Measurements from ENCODE around the gene SMIM22. TPM values are rescaled to one million over a fixed set of nuclear protein-coding genes. Genes with fewer than 3 reads are reported as not detected.

Gene SMIM22
- total RNA-seq, 2 experiments from 2014 or later, result not detected

DNA sequence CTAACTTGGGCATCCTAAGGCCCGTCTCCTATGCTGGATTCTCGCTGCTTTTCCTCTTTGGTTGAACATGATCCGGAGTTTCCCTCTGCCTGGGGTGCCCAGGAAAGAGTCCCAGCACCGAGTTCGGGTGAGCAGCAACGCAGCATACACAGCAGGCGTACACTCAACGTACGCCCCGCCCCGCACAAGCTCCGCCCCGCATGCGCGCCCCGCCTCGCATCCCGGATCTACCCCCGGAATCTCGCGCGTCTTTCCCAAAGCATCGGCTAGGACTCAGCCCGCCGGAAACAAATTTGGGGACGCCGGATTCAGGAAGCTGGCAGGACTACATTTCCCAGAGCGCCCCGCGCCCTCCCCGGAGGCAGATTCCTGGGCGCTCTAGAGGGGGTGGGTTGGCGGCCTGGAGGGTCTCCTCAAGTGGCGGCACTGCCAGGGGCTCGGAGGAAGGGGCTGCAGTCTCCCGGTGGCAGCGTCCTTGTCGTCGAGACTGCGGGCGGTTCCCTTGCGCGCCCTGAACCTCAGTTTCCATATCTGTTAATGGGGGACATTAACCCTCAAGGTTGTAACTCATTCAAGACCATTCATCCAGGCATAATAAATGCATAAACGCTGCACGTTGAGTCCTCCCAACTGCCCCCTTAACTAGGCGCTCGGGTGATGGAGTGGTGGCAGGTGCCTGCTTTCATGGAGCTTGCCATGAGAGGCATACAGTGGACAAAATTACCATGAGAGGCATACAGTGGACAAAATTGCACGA lies 26.4 kb upstream of the SMIM22 start:
- ChIA-PET CTCF (no interaction called here), POLR2A (interaction anchor here (0.7 to 1.7 kb wide), 5 partner anchors 9 to 35 kb away, joined by 3 to 7 read pairs (median 4); partner anchors contain the start of genes ANKS3 and SMIM22)
- peak; percentile 88 for ATAC-seq
- no peaks in the 10 kb centered on the region for H3K9me3 Mint-ChIP-seq
- TF ChIP-seq, protein P1, sequence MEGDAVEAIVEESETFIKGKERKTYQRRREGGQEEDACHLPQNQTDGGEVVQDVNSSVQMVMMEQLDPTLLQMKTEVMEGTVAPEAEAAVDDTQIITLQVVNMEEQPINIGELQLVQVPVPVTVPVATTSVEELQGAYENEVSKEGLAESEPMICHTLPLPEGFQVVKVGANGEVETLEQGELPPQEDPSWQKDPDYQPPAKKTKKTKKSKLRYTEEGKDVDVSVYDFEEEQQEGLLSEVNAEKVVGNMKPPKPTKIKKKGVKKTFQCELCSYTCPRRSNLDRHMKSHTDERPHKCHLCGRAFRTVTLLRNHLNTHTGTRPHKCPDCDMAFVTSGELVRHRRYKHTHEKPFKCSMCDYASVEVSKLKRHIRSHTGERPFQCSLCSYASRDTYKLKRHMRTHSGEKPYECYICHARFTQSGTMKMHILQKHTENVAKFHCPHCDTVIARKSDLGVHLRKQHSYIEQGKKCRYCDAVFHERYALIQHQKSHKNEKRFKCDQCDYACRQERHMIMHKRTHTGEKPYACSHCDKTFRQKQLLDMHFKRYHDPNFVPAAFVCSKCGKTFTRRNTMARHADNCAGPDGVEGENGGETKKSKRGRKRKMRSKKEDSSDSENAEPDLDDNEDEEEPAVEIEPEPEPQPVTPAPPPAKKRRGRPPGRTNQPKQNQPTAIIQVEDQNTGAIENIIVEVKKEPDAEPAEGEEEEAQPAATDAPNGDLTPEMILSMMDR (IDR thresholded peaks at IDR 0.05), result no peak
- H3K4me3 Mint-ChIP-seq, result peak overlapping the region; percentile 90
- intact Hi-C loops (cut with micrococcal nuclease), result loop anchor here (10.0 kb wide), 1 partner anchor 76 kb away; the partner anchor contains the start of genes GLYR1 and UBN1
- no peaks in the 10 kb centered on the region for H3K27me3 Mint-ChIP-seq
- H3K36me3 Mint-ChIP-seq (ENCODE audit: low read depth), result peaks cover 2% of the 10 kb centered on the region
- peaks cover 30% of the 10 kb centered on the region for H3K4me1 Mint-ChIP-seq (ENCODE audit: low read depth)
- peak overlapping the region; percentile 96 for H3K27ac Mint-ChIP-seq
- peak; percentile 92 for DNase-seq

DNA sequence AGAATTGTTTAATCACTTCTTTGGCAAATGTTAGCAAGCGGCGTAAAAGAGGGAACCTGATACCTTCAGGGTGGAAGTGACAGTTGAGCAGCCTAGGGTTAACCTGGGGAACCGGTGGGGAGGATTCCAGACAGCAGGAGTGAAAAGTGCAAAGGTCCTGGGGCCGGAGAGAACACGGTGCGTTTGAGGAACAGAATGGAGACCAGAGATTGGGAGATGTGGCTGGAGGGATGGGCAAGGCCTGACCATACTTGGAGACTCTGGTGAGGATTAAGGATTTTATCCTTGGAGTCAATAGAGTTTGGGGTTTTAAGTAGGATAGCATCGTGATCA lies 25.9 kb upstream of the SMIM22 start:
- Mint-ChIP-seq H3K27me3 (no peaks in the 10 kb centered on the region), H3K9me3 (no peaks in the 10 kb centered on the region), H3K4me1 (ENCODE audit: low read depth) (peaks cover 30% of the 10 kb centered on the region), H3K27ac (peak overlapping the region; percentile 15), H3K36me3 (ENCODE audit: low read depth) (peaks cover 2% of the 10 kb centered on the region), H3K4me3 (peak overlapping the region; percentile 90)
- TF ChIP-seq, protein P1 (IDR thresholded peaks at IDR 0.05), result no peak
- DNase-seq (no peak), ATAC-seq (no peak)
- POLR2A ChIA-PET, result interaction anchor here (1.0 to 1.7 kb wide), 3 partner anchors 17 to 36 kb away, joined by 3 to 7 read pairs (median 4); partner anchors contain the start of gene ANKS3
- CTCF ChIA-PET, result interaction anchor here (0.8 kb wide), 1 partner anchor 187 kb away, joined by 4 read pairs; no protein-coding TSS in a partner anchor
- intact Hi-C loops (cut with micrococcal nuclease), result loop anchor here (10.0 kb wide), 1 partner anchor 76 kb away; the partner anchor contains the start of genes GLYR1 and UBN1

DNA sequence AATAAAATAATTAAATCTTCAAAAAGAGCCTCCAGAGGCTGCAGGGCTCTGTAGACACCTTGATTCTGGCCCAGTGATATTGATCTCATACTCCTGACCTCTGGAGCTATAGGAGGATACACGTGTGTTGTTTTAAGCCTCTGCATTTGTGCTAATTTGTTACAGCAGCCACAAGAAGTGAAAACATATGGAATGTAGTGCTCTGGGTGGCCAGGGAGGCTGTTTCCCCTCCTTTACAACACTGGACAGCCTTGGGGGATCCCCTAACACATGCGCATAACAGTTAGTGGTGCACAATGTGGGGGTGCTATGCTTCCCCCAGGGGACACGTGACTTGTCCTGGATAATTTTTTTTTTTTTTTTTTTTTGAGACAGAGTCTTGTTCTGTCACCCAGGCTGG lies 23.5 kb upstream of the SMIM22 start:
- no peak overlapping the region for H3K27ac Mint-ChIP-seq
- TF ChIP-seq, protein P1 (IDR thresholded peaks at IDR 0.05), result no peak
- no peaks in the 10 kb centered on the region for H3K27me3 Mint-ChIP-seq
- intact Hi-C loops (cut with micrococcal nuclease), result no loop called here
- no peak overlapping the region for H3K4me3 Mint-ChIP-seq
- H3K36me3 Mint-ChIP-seq (ENCODE audit: low read depth), result no peaks in the 10 kb centered on the region
- peaks cover 15% of the 10 kb centered on the region for H3K4me1 Mint-ChIP-seq (ENCODE audit: low read depth)
- ATAC-seq (no peak), DNase-seq (no peak)
- CTCF ChIA-PET, result no interaction called here
- POLR2A ChIA-PET, result interaction anchor here (1.4 kb wide), 1 partner anchor 17 kb away, joined by 4 read pairs; the partner anchor contains the start of gene SEPTIN12
- no peaks in the 10 kb centered on the region for H3K9me3 Mint-ChIP-seq

DNA sequence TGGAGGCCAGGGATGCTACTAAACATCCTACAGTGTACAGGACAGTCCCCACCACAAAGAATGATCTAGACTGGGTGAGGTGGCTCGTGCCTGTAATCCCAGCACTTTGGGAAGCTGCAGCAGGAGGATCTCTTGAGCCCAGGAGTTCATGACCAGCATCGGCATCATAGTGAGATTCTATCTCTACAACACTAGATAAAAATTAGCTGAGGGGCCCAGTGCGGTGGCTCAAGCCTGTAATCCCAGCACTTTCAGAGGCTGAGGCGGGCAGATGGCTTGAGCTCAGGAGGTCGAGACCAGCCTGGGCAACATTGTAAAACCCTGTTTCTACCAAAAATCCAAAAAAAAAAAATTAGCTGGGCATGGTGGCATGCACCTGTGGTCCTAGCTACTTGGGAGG lies 22.8 kb upstream of the SMIM22 start:
- Mint-ChIP-seq H3K4me3 (no peak overlapping the region), H3K36me3 (ENCODE audit: low read depth) (no peaks in the 10 kb centered on the region), H3K27me3 (no peaks in the 10 kb centered on the region), H3K27ac (no peak overlapping the region), H3K4me1 (ENCODE audit: low read depth) (peaks cover 13% of the 10 kb centered on the region), H3K9me3 (no peaks in the 10 kb centered on the region)
- no peak for DNase-seq
- intact Hi-C loops (cut with micrococcal nuclease), result no loop called here
- TF ChIP-seq, protein P1 (IDR thresholded peaks at IDR 0.05), result no peak
- ChIA-PET POLR2A (no interaction called here), CTCF (no interaction called here)
- no peak for ATAC-seq

DNA sequence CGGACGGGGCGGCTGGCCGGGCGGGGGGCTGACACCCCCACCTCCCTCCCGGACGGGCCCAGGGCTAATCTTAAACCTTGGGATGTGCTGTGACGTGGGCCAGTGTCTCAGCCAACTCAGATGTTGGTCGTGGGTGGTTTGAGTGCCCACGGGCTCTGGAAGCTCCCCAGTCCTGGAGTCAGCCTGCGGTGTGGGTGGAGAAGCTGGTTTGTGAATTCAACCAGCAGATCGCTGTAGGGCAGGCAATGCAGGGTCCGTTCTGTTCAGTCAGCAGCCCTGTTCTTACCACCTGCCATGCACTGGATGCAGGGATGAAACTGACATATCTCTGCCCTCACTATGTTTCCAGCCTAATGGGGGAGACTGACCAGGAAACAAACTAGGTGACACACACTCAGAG lies 20.2 kb upstream of the SMIM22 start:
- no peak for DNase-seq
- POLR2A ChIA-PET, result no interaction called here
- TF ChIP-seq, protein P1 (IDR thresholded peaks at IDR 0.05), result no peak

More for the DNA sequence above, 20.2 kb upstream of the SMIM22 start:
- Mint-ChIP-seq H3K27me3 (no peaks in the 10 kb centered on the region), H3K27ac (no peak overlapping the region), H3K9me3 (no peaks in the 10 kb centered on the region), H3K4me3 (no peak overlapping the region), H3K4me1 (ENCODE audit: low read depth) (no peaks in the 10 kb centered on the region), H3K36me3 (ENCODE audit: low read depth) (no peaks in the 10 kb centered on the region)
- ATAC-seq, result no peak
- CTCF ChIA-PET, result no interaction called here
- intact Hi-C loops (cut with micrococcal nuclease), result no loop called here
